PC-9 (cell line): ENCODE measurements around the gene AFAP1.

Experiments
- CTCF ChIP-seq: fragments of 200-600 bp; sonication (generic); conservative IDR thresholded peaks from 2 replicates; pipeline ENCODE4 v1.6.1; 2017; ENCODE audit warnings: mixed run types, antibody characterized with exemption, mild to moderate bottlenecking, moderate library complexity
- EZH2 ChIP-seq: fragments of 200-600 bp; sonication (generic); IDR thresholded peaks from 2 replicates; pipeline ENCODE4 v1.8.0; 2017; ENCODE audit warnings: antibody characterized with exemption, low read depth

GRCh38 chr4:7860600-7861163 lies 79.0 kb downstream of the AFAP1 start:
- TF ChIP-seq CTCF (no peak), EZH2 (no peak)
